ENCODE data around the gene GMNN. TPM values are rescaled to one million over a fixed set of nuclear protein-coding genes. Genes with fewer than 3 reads are reported as not detected.

Gene GMNN
- total RNA-seq, 4 donors from 2014 or later, result 4.5 to 13.4 (median 10.3) TPM

Other genes with a start within 250 kb of the GMNN start
- gene KIAA0319, start 128.7 kb upstream of the GMNN start, total RNA-seq, result under 1 TPM in 1 of 4 donors, not detected in 3; 0.17 TPM
- gene TDP2, start 108.0 kb upstream of the GMNN start, total RNA-seq, result 10 to 100 TPM; 45.7 to 73.1 (median 49.5) TPM
- gene ACOT13, start 107.9 kb upstream of the GMNN start, total RNA-seq, result 10 to 100 TPM in 3 of 4 donors, 1 to 10 TPM in 1; 8.3 to 12.9 (median 10.8) TPM
- 100 to 1,000 TPM in 2 of 4 donors, 10 to 100 TPM in 2; 70.1 to 126 (median 90.8) TPM for gene C6orf62, start 55.8 kb upstream of the GMNN start, total RNA-seq
- not detected for gene ARMH2, start 24.0 kb downstream of the GMNN start, total RNA-seq
- gene RIPOR2, start 161.0 kb downstream of the GMNN start, total RNA-seq, result 10 to 100 TPM in 2 of 4 donors, 1 to 10 TPM in 2; 7.9 to 36.1 (median 9.2) TPM

Measured in subcutaneous adipose tissue (tissue), 4 donors.